Fibroblast of lung (primary cell): Measurements from ENCODE around the gene KRT15. TPM values are rescaled to one million over a fixed set of nuclear protein-coding genes. Genes with fewer than 3 reads are reported as not detected.

ENCODE experiments used
- DNase-seq, 2 donors: peaks; one replicate each; pipeline versions ENCODE4 v3.0.0 to v3.0.0-alpha.2; 2010; ENCODE audit warnings: low read depth in 2 of 2
- H2AFZ ChIP-seq: 2 replicates; pipeline ENCODE4 v1.5.1; 2012; ENCODE audit warnings: low read length, control low read depth, inconsistent platforms
- H3K27ac ChIP-seq: 2 replicates; pipeline ENCODE4 v1.5.1; 2011; ENCODE audit warnings: low read length, control low read depth; ENCODE audit not compliant: insufficient read depth
- H3K27me3 ChIP-seq: 2 replicates; pipeline ENCODE4 v1.5.1; 2011; ENCODE audit warnings: mild to moderate bottlenecking, low read length; ENCODE audit not compliant: control insufficient read depth, insufficient read depth
- H3K36me3 ChIP-seq: 2 replicates; pipeline ENCODE4 v1.5.1; 2011; ENCODE audit warnings: low read length; ENCODE audit not compliant: control insufficient read depth, insufficient read depth
- H3K4me1 ChIP-seq: 2 replicates; pipeline ENCODE4 v1.5.1; 2011; ENCODE audit warnings: low read length; ENCODE audit not compliant: control insufficient read depth, insufficient read depth; ENCODE audit errors: extremely low read depth
- H3K4me2 ChIP-seq: 2 replicates; pipeline ENCODE4 v1.5.1; 2011; ENCODE audit warnings: low read length, control low read depth; ENCODE audit not compliant: insufficient read depth; ENCODE audit errors: extremely low read depth
- H3K4me3 ChIP-seq, 4 experiments: fragments of 200-600 bp in 1 of 4; sonication (generic) in 1 of 4; replicated peaks in 1 of 4; 2 replicates each; pipeline ENCODE4 v1.5.1; 2011 to 2016; ENCODE audit warnings: low read length in 4 of 4, low read depth in 3 of 4, mild to moderate bottlenecking in 3 of 4, control low read depth in 2 of 4, inconsistent platforms in 1 of 4, mixed read lengths in 1 of 4; ENCODE audit not compliant: insufficient read depth in 1 of 4; ENCODE audit errors: control extremely low read depth in 1 of 4
- H3K79me2 ChIP-seq: 2 replicates; pipeline ENCODE4 v1.5.1; 2012; ENCODE audit warnings: mild to moderate bottlenecking, low read length, inconsistent platforms; ENCODE audit not compliant: control insufficient read depth, insufficient read depth
- H3K9ac ChIP-seq: 2 replicates; pipeline ENCODE4 v1.5.1; 2011; ENCODE audit warnings: mild to moderate bottlenecking, low read length, control low read depth; ENCODE audit not compliant: insufficient read depth
- H3K9me3 ChIP-seq: 2 replicates; pipeline ENCODE4 v1.5.1; 2012; ENCODE audit warnings: low read depth, low read length; ENCODE audit not compliant: control insufficient read depth, insufficient read depth
- H4K20me1 ChIP-seq: 2 replicates; pipeline ENCODE4 v1.5.1; 2011; ENCODE audit warnings: low read length; ENCODE audit not compliant: control insufficient read depth, insufficient read depth; ENCODE audit errors: extremely low read depth
- CTCF ChIP-seq, 2 donors: IDR thresholded peaks in 1 of 2; conservative IDR thresholded peaks in 1 of 2; 1 replicate in 1 of 2; 2 replicates in 1 of 2; pipeline ENCODE4 v1.5.1; 2011 to 2012; ENCODE audit warnings: low read length in 2 of 2, control low read depth in 1 of 2, inconsistent platforms in 1 of 2, low read depth in 1 of 2, mild to moderate bottlenecking in 1 of 2
- EZH2 ChIP-seq: IDR thresholded peaks from 2 replicates; pipeline ENCODE4 v1.5.1; 2012; ENCODE audit warnings: low read length, control low read depth, mild to moderate bottlenecking; ENCODE audit errors: missing control alignments
- polyA plus RNA-seq, 2 donors: library from polyadenylated mRNA; depleted of rRNA in 1 of 2; stranded (reverse) in 1 of 2; unstranded in 1 of 2; fragments of >200 nt; gene quantifications; 2 replicates each; pipeline ENCODE4 v1.2.1, GENCODE V29; 2011 to 2012; ENCODE audit warnings: missing spikeins in 1 of 2
- total RNA-seq: library from RNA; depleted of rRNA; stranded (reverse); fragments of >200 nt; gene quantifications from 2 replicates; pipeline ENCODE4 v1.2.1, GENCODE V29; 2014

The KRT15 gene
- total and polyA plus RNA-seq, 2 donors (not counting 1 experiment from before 2014, with no cell fraction given), result 0.17 to 0.47 TPM

- Histone ChIP-seq H3K4me2 (no peak overlapping the region), H3K27ac (no peak overlapping the region), H3K4me1 (no peaks in the 10 kb centered on the region), H3K79me2 (no peaks in the 10 kb centered on the region), H2AFZ (no peak overlapping the region), H3K9ac (no peak overlapping the region), H4K20me1 (no peaks in the 10 kb centered on the region), H3K4me3 (no peak overlapping the region), H3K36me3 (no peaks in the 10 kb centered on the region), H3K27me3 (no peaks in the 10 kb centered on the region), H3K9me3 (no peaks in the 10 kb centered on the region)
- TF ChIP-seq CTCF (conservative IDR thresholded peaks at IDR 0.05 in 1 of 2, IDR thresholded peaks at IDR 0.05 in 1 of 2; ENCODE audit: low read depth in 1 of 2, low read length in 2 of 2) (no peak), EZH2 (no peak)
- DNase-seq, result no peak
These were observed 12.6 kb downstream of the KRT15 start for GRCh38 chr17:41505809-41506767.

GRCh38 chr17:41505007-41505808, 13.5 kb downstream of the KRT15 start, which contains the start of gene KRT13:
KRT13 (minus strand) TSS chr17:41505612; CDS start chr17:41505550, 62 bp downstream.
- H2AFZ ChIP-seq, result no peak within 1 kb of the TSS
- no peaks in the 10 kb centered on the region for H4K20me1 ChIP-seq
- no peaks in the 10 kb centered on the region for H3K36me3 ChIP-seq
- no peaks in the 10 kb centered on the region for H3K4me1 ChIP-seq
- no peak within 1 kb of the TSS for H3K9ac ChIP-seq
- H3K4me3 ChIP-seq, result no peak within 1 kb of the TSS
- H3K9me3 ChIP-seq, result no peaks in the 10 kb centered on the region
- no peak for TF ChIP-seq CTCF (conservative IDR thresholded peaks at IDR 0.05 in 1 of 2, IDR thresholded peaks at IDR 0.05 in 1 of 2; ENCODE audit: low read depth in 1 of 2, low read length in 2 of 2)
- no peak for TF ChIP-seq EZH2
- no peaks in the 10 kb centered on the region for H3K27me3 ChIP-seq
- no peak for DNase-seq
- H3K4me2 ChIP-seq, result no peak within 1 kb of the TSS
- H3K79me2 ChIP-seq, result no peaks in the 10 kb centered on the region
- no peak within 1 kb of the TSS for H3K27ac ChIP-seq
